ENCODE measurements around the gene CSF3. TPM values are rescaled to one million over a fixed set of nuclear protein-coding genes. Genes with fewer than 3 reads are reported as not detected.
"Not testable (repeated sequence)": the region's sequence is repeated elsewhere in the genome, so short reads cannot be mapped to it uniquely, and the experiment has no call there.

The CSF3 gene
- total and polyA plus RNA-seq, 4 donors: 0.59 TPM; not detected in 3

GRCh38 chr17:39996162-39996561 lies 19.1 kb upstream of the CSF3 start:
- no peaks in the 10 kb centered on the region for H3K4me1 ChIP-seq (ENCODE audit: control insufficient read depth, insufficient read depth, low read length)
- 98% methylated on average over 7 of the region's 8 CpGs for WGBS (ENCODE audit: insufficient coverage)
- H3K4me3 ChIP-seq (ENCODE audit: low read depth, low read length): no peak overlapping the region
- H3K9me3 ChIP-seq (ENCODE audit: control insufficient read depth, insufficient read depth, low read length): no peaks in the 10 kb centered on the region
- no peak overlapping the region for H3K27ac ChIP-seq (ENCODE audit: low read depth, low read length)
- peaks cover 76% of the 10 kb centered on the region for H3K36me3 ChIP-seq (ENCODE audit: control insufficient read depth, insufficient read depth, low read length)
- no peak for DNase-seq (ENCODE audit: low read depth in 4 of 6, low spot score in 6 of 6)
- no peaks in the 10 kb centered on the region for H3K27me3 ChIP-seq (ENCODE audit: control insufficient read depth, insufficient read depth, low read length)

- WGBS (ENCODE audit: insufficient coverage): 72% methylated on average over 6 of the region's 6 CpGs
- Histone ChIP-seq H3K27me3 (ENCODE audit: control insufficient read depth, insufficient read depth, low read length) (no peaks in the 10 kb centered on the region), H3K36me3 (ENCODE audit: control insufficient read depth, insufficient read depth, low read length) (peaks cover 70% of the 10 kb centered on the region)
Measured at GRCh38 chr17:39996800-39997199, 18.4 kb upstream of the CSF3 start.

DNA sequence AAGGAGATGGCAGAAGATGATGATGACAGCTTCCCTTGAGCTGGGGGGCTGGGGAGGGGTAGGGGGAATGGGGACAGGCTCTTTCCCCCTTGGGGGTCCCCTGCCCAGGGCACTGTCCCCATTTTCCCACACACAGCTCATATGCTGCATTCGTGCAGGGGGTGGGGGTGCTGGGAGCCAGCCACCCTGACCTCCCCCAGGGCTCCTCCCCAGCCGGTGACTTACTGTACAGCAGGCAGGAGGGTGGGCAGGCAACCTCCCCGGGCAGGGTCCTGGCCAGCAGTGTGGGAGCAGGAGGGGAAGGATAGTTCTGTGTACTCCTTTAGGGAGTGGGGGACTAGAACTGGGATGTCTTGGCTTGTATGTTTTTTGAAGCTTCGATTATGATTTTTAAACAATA lies 17.7 kb upstream of the CSF3 start:
- Histone ChIP-seq H3K4me3 (ENCODE audit: low read depth, low read length) (no peak overlapping the region), H3K9me3 (ENCODE audit: control insufficient read depth, insufficient read depth, low read length) (no peaks in the 10 kb centered on the region), H3K27me3 (ENCODE audit: control insufficient read depth, insufficient read depth, low read length) (no peaks in the 10 kb centered on the region), H3K27ac (ENCODE audit: low read depth, low read length) (no peak overlapping the region), H3K36me3 (ENCODE audit: control insufficient read depth, insufficient read depth, low read length) (peaks cover 63% of the 10 kb centered on the region), H3K4me1 (ENCODE audit: control insufficient read depth, insufficient read depth, low read length) (no peaks in the 10 kb centered on the region)
- DNase-seq (ENCODE audit: low read depth in 4 of 6, low spot score in 6 of 6): no peak
- no CpG with 5 or more reads among the region's 4 CpGs for WGBS (ENCODE audit: insufficient coverage)

More at GRCh38 chr17:39996800-39997199, 18.4 kb upstream of the CSF3 start:
- DNase-seq (ENCODE audit: low read depth in 4 of 6, low spot score in 6 of 6): no peak
- Histone ChIP-seq H3K27ac (ENCODE audit: low read depth, low read length) (no peak overlapping the region), H3K9me3 (ENCODE audit: control insufficient read depth, insufficient read depth, low read length) (no peaks in the 10 kb centered on the region), H3K4me3 (ENCODE audit: low read depth, low read length) (no peak overlapping the region), H3K4me1 (ENCODE audit: control insufficient read depth, insufficient read depth, low read length) (no peaks in the 10 kb centered on the region)

GRCh38 chr17:39999067-39999466 lies 16.2 kb upstream of the CSF3 start:
- no peak for DNase-seq (ENCODE audit: low read depth in 4 of 6, low spot score in 6 of 6)
- H3K9me3 ChIP-seq (ENCODE audit: control insufficient read depth, insufficient read depth, low read length): no peaks in the 10 kb centered on the region
- no peak overlapping the region for H3K27ac ChIP-seq (ENCODE audit: low read depth, low read length)
- no peaks in the 10 kb centered on the region for H3K4me1 ChIP-seq (ENCODE audit: control insufficient read depth, insufficient read depth, low read length)
- peaks cover 47% of the 10 kb centered on the region for H3K36me3 ChIP-seq (ENCODE audit: control insufficient read depth, insufficient read depth, low read length)
- H3K27me3 ChIP-seq (ENCODE audit: control insufficient read depth, insufficient read depth, low read length): no peaks in the 10 kb centered on the region
- 93% methylated on average over 3 of the region's 4 CpGs for WGBS (ENCODE audit: insufficient coverage)
- H3K4me3 ChIP-seq (ENCODE audit: low read depth, low read length): no peak overlapping the region

GRCh38 chr17:40000161-40000560 lies 15.1 kb upstream of the CSF3 start:
- no peaks in the 10 kb centered on the region for H3K27me3 ChIP-seq (ENCODE audit: control insufficient read depth, insufficient read depth, low read length)
- no peak overlapping the region for H3K27ac ChIP-seq (ENCODE audit: low read depth, low read length)
- no peak overlapping the region for H3K4me3 ChIP-seq (ENCODE audit: low read depth, low read length)
- no peaks in the 10 kb centered on the region for H3K9me3 ChIP-seq (ENCODE audit: control insufficient read depth, insufficient read depth, low read length)
- peaks cover 36% of the 10 kb centered on the region for H3K36me3 ChIP-seq (ENCODE audit: control insufficient read depth, insufficient read depth, low read length)
- 93% methylated on average over 3 of the region's 7 CpGs for WGBS (ENCODE audit: insufficient coverage)
- no peak for DNase-seq (ENCODE audit: low read depth in 4 of 6, low spot score in 6 of 6)
- no peaks in the 10 kb centered on the region for H3K4me1 ChIP-seq (ENCODE audit: control insufficient read depth, insufficient read depth, low read length)

- 85% methylated on average over 5 of the region's 8 CpGs for WGBS (ENCODE audit: insufficient coverage)
- not testable (repeated sequence) for DNase-seq (ENCODE audit: low read depth in 4 of 6, low spot score in 6 of 6); H3K27ac ChIP-seq (ENCODE audit: low read depth, low read length); H3K4me1 ChIP-seq (ENCODE audit: control insufficient read depth, insufficient read depth, low read length); H3K27me3 ChIP-seq (ENCODE audit: control insufficient read depth, insufficient read depth, low read length); H3K4me3 ChIP-seq (ENCODE audit: low read depth, low read length); H3K9me3 ChIP-seq (ENCODE audit: control insufficient read depth, insufficient read depth, low read length)
- peaks cover 25% of the 10 kb centered on the region for H3K36me3 ChIP-seq (ENCODE audit: control insufficient read depth, insufficient read depth, low read length)
Measured at GRCh38 chr17:40001335-40001734, 13.9 kb upstream of the CSF3 start.

DNA sequence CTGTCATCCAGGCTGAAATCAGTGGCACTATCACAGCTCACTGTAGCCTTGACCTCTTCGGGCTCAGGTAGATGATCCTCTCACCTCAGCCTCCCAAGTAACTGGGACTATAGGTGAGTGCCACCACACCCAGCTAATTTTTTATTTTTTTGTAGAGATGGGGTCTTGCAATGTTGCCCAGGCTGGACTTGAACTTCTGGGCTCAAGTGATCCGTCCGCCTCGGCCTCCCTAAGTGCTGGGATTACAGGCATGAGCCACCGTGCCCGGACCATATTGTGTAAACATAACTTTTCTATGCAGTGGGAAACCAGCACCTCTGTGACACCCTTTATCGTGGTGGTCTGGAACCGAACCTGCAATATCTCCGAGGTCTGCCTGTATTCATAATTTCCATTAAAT lies 11.2 kb upstream of the CSF3 start:
- H3K4me1 ChIP-seq (ENCODE audit: control insufficient read depth, insufficient read depth, low read length): no peaks in the 10 kb centered on the region
- whole genome bisulfite sequencing (ENCODE audit: insufficient coverage): 97% methylated on average over 9 of the region's 9 CpGs
- H3K36me3 ChIP-seq (ENCODE audit: control insufficient read depth, insufficient read depth, low read length): no peaks in the 10 kb centered on the region
- no peak overlapping the region for H3K4me3 ChIP-seq (ENCODE audit: low read depth, low read length)
- no peak overlapping the region for H3K27ac ChIP-seq (ENCODE audit: low read depth, low read length)
- DNase-seq (ENCODE audit: low read depth in 4 of 6, low spot score in 6 of 6): no peak
- no peaks in the 10 kb centered on the region for H3K27me3 ChIP-seq (ENCODE audit: control insufficient read depth, insufficient read depth, low read length)
- no peaks in the 10 kb centered on the region for H3K9me3 ChIP-seq (ENCODE audit: control insufficient read depth, insufficient read depth, low read length)

- 100% methylated on average over 5 of the region's 7 CpGs for WGBS (ENCODE audit: insufficient coverage)
- Histone ChIP-seq H3K36me3 (ENCODE audit: control insufficient read depth, insufficient read depth, low read length) (no peaks in the 10 kb centered on the region), H3K27me3 (ENCODE audit: control insufficient read depth, insufficient read depth, low read length) (no peaks in the 10 kb centered on the region), H3K27ac (ENCODE audit: low read depth, low read length) (no peak overlapping the region), H3K4me1 (ENCODE audit: control insufficient read depth, insufficient read depth, low read length) (no peaks in the 10 kb centered on the region), H3K9me3 (ENCODE audit: control insufficient read depth, insufficient read depth, low read length) (no peaks in the 10 kb centered on the region), H3K4me3 (ENCODE audit: low read depth, low read length) (no peak overlapping the region)
- no peak for DNase-seq (ENCODE audit: low read depth in 4 of 6, low spot score in 6 of 6)
Measured at GRCh38 chr17:40004712-40005111, 10.5 kb upstream of the CSF3 start.

GRCh38 chr17:40005520-40005919 lies 9.7 kb upstream of the CSF3 start:
- H3K27ac ChIP-seq (ENCODE audit: low read depth, low read length): no peak overlapping the region
- WGBS (ENCODE audit: insufficient coverage): 81% methylated on average over 6 of the region's 6 CpGs
- no peaks in the 10 kb centered on the region for H3K9me3 ChIP-seq (ENCODE audit: control insufficient read depth, insufficient read depth, low read length)
- H3K27me3 ChIP-seq (ENCODE audit: control insufficient read depth, insufficient read depth, low read length): no peaks in the 10 kb centered on the region
- H3K4me1 ChIP-seq (ENCODE audit: control insufficient read depth, insufficient read depth, low read length): no peaks in the 10 kb centered on the region
- no peak overlapping the region for H3K4me3 ChIP-seq (ENCODE audit: low read depth, low read length)
- no peak for DNase-seq (ENCODE audit: low read depth in 4 of 6, low spot score in 6 of 6)
- H3K36me3 ChIP-seq (ENCODE audit: control insufficient read depth, insufficient read depth, low read length): no peaks in the 10 kb centered on the region

DNA sequence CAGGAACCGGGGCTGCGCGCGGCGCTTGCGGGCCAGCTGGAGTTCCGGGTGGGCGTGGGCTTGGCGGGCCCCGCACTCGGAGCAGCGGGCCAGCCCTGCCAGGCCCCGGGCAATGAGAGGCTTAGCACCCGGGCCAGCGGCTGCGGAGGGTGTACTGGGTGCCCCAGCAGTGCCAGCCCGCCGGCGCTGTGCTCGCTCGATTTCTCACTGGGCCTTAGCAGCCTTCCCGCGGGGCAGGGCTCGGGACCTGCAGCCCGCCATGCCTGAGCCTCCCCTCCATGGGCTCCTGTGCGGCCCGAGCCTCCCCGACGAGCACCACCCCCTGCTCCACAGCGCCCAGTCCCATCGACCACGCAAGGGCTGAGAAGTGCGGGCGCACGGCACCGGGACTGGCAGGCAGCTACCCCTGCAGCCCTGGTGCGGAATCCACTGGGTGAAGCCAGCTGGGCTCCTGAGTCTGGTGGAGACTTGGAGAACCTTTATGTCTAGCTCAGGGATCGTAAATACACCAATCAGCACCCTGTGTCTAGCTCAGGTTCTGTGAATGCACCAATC lies 4.2 kb upstream of the CSF3 start:
- not testable (repeated sequence) for H3K27ac ChIP-seq (ENCODE audit: low read depth, low read length); DNase-seq (ENCODE audit: low read depth in 4 of 6, low spot score in 6 of 6); H3K36me3 ChIP-seq (ENCODE audit: control insufficient read depth, insufficient read depth, low read length); H3K4me3 ChIP-seq (ENCODE audit: low read depth, low read length); H3K9me3 ChIP-seq (ENCODE audit: control insufficient read depth, insufficient read depth, low read length); H3K27me3 ChIP-seq (ENCODE audit: control insufficient read depth, insufficient read depth, low read length)
- WGBS (ENCODE audit: insufficient coverage): 95% methylated on average over 36 of the region's 38 CpGs
- peaks cover 19% of the 10 kb centered on the region for H3K4me1 ChIP-seq (ENCODE audit: control insufficient read depth, insufficient read depth, low read length)

Measured in spinal cord (tissue), 10 donors.